RWPE2 (cell line): ENCODE results near the gene DEGS1.

Experiments used
- ATAC-seq: fragments of 200-7000 bp; cut with Tn5 transposase; 3 replicates; pipeline ENCODE4 v1.9.1; 2021; ENCODE audit warnings: low read depth
- DNase-seq: peaks from one replicate; pipeline ENCODE4 v3.0.0-alpha.2; 2020; ENCODE audit warnings: low spot score
- H3K27ac ChIP-seq: fragments of 450-650 bp; 2 replicates; pipeline ENCODE4 v1.5.1; 2017; ENCODE audit warnings: mild to moderate bottlenecking; ENCODE audit not compliant: poor library complexity, severe bottlenecking
- H3K27me3 ChIP-seq: fragments of 250-450 bp; sonication (Bioruptor Pico); 2 replicates; pipeline ENCODE4 v1.5.1; 2021; ENCODE audit warnings: mild to moderate bottlenecking, moderate library complexity; ENCODE audit not compliant: insufficient read depth, poor library complexity, severe bottlenecking
- H3K36me3 ChIP-seq: fragments of 250-450 bp; sonication (Bioruptor Pico); 2 replicates; pipeline ENCODE4 v1.5.1; 2020; ENCODE audit warnings: low read depth, mild to moderate bottlenecking, moderate library complexity
- H3K4me1 ChIP-seq: fragments of 250-450 bp; sonication (Bioruptor Pico); 2 replicates; pipeline ENCODE4 v1.5.1; 2021; ENCODE audit warnings: mild to moderate bottlenecking, moderate library complexity; ENCODE audit not compliant: insufficient read depth, poor library complexity, severe bottlenecking
- H3K4me3 ChIP-seq: fragments of 250-450 bp; sonication (Bioruptor Pico); 2 replicates; pipeline ENCODE4 v1.5.1; 2021; ENCODE audit warnings: mild to moderate bottlenecking, moderate library complexity; ENCODE audit not compliant: severe bottlenecking
- H3K9me3 ChIP-seq: fragments of 250-450 bp; sonication (Bioruptor Pico); 2 replicates; pipeline ENCODE4 v1.5.1; 2021; ENCODE audit warnings: mild to moderate bottlenecking, moderate library complexity; ENCODE audit not compliant: severe bottlenecking
- TF ChIP-seq, protein P1 (sequence below): fragments of 450-650 bp; IDR thresholded peaks from one replicate; pipeline ENCODE4 v1.5.1; 2017; ENCODE audit warnings: mild to moderate bottlenecking, moderate library complexity; ENCODE audit not compliant: poor library complexity, severe bottlenecking

The DEGS1 gene

GRCh38 chr1:224182866-224183590, at the start of gene DEGS1:
TSS of gene DEGS1 (plus strand) at chr1:224183240. CDS start at chr1:224183337, 97 bp downstream.
- Histone ChIP-seq H3K27me3 (no peaks in the 10 kb centered on the region), H3K9me3 (no peaks in the 10 kb centered on the region), H3K4me1 (no peaks in the 10 kb centered on the region), H3K4me3 (peak within 1 kb of the TSS; percentile 70), H3K27ac (peak within 1 kb of the TSS; percentile 66), H3K36me3 (no peaks in the 10 kb centered on the region)
- peak; percentile 60 for DNase-seq
- TF ChIP-seq, protein P1, sequence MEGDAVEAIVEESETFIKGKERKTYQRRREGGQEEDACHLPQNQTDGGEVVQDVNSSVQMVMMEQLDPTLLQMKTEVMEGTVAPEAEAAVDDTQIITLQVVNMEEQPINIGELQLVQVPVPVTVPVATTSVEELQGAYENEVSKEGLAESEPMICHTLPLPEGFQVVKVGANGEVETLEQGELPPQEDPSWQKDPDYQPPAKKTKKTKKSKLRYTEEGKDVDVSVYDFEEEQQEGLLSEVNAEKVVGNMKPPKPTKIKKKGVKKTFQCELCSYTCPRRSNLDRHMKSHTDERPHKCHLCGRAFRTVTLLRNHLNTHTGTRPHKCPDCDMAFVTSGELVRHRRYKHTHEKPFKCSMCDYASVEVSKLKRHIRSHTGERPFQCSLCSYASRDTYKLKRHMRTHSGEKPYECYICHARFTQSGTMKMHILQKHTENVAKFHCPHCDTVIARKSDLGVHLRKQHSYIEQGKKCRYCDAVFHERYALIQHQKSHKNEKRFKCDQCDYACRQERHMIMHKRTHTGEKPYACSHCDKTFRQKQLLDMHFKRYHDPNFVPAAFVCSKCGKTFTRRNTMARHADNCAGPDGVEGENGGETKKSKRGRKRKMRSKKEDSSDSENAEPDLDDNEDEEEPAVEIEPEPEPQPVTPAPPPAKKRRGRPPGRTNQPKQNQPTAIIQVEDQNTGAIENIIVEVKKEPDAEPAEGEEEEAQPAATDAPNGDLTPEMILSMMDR: no peak
- peak; percentile 85 for ATAC-seq

- Histone ChIP-seq H3K9me3 (no peaks in the 10 kb centered on the region), H3K4me1 (peaks cover 15% of the 10 kb centered on the region), H3K36me3 (peaks cover 41% of the 10 kb centered on the region), H3K4me3 (no peak overlapping the region), H3K27ac (peak overlapping the region; percentile 69), H3K27me3 (no peaks in the 10 kb centered on the region)
- DNase-seq: no peak
- TF ChIP-seq, protein P1: no peak
- ATAC-seq: 0 out of 3 replicates have a peak, but pooled peaks have one; percentile 35
Measured at GRCh38 chr1:224133741-224134299, 49.2 kb upstream of the DEGS1 start.

DNA sequence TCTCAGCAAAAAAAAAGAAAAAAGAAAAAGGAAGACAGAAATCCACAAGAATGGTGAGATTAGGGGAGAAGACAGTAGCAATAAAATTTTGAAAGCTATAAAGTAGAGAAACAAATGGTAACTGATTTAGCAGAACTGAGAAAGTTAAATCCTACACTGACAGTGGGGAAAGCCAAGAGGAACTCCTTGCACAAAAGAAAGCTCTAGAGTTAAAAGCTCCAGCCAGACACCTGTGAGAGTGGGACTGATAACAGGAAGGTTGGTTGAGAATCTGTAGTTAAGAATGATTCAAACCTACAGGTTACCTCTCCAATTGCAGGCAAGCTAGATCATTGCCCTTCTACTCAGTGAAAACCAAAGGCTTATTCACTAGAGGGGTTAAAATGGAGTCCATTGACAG, 45.5 kb upstream of the DEGS1 start:
- no peak overlapping the region for H3K4me3 ChIP-seq
- peaks cover 13% of the 10 kb centered on the region for H3K4me1 ChIP-seq
- ATAC-seq (no peak), DNase-seq (no peak)
- peaks cover 33% of the 10 kb centered on the region for H3K36me3 ChIP-seq
- no peaks in the 10 kb centered on the region for H3K9me3 ChIP-seq
- H3K27ac ChIP-seq: no peak overlapping the region
- TF ChIP-seq, protein P1: no peak
- H3K27me3 ChIP-seq: no peaks in the 10 kb centered on the region

DNA sequence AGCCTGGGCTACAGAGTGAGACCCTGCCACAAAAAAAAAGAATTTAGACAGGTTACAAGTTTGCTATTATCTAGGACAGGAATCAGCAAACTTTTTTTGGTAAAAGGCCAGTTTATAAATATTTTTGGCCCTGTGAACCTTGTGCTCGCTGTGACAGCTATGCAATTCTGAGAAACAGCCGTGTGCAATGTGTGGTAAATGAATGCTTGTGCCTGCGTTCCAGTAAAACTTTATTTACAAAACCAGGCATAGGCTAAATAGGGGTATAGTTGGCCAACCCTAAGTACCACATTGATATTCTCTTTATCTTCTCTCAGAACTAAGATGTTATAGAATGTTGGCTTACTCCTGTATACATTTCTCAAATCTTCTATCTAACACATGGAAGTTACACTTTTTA, 44.8 kb upstream of the DEGS1 start:
- no peaks in the 10 kb centered on the region for H3K27me3 ChIP-seq
- ATAC-seq (no peak), DNase-seq (no peak)
- H3K36me3 ChIP-seq: peaks cover 33% of the 10 kb centered on the region
- no peak overlapping the region for H3K4me3 ChIP-seq
- peaks cover 10% of the 10 kb centered on the region for H3K4me1 ChIP-seq
- H3K9me3 ChIP-seq: no peaks in the 10 kb centered on the region
- H3K27ac ChIP-seq: no peak overlapping the region
- TF ChIP-seq, protein P1: no peak

DNA sequence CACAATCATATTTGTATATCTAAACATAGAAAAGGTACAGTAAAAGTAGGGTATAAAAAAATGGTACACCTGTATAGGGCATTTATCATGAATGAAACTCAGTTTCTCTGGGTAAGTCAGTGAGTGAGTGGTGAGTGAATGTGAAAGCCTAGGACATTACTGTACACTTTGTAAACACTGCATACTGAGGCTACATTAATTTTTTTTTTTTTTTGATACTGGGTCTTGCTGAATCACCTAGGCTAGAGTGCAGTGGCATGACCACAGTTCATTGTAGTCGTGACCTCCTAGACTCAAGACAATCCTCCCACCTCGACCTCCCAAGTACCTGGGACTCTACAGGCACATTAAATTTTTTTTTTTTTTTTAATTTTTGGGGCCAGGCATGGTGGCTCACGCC, 41.3 kb upstream of the DEGS1 start:
- Histone ChIP-seq H3K27ac (no peak overlapping the region), H3K4me3 (no peak overlapping the region), H3K9me3 (no peaks in the 10 kb centered on the region), H3K4me1 (no peaks in the 10 kb centered on the region), H3K27me3 (no peaks in the 10 kb centered on the region), H3K36me3 (peaks cover 13% of the 10 kb centered on the region)
- DNase-seq (no peak), ATAC-seq (no peak)
- TF ChIP-seq, protein P1: no peak
